HepG2 (cell line): ENCODE results near the gene CACNA1G. TPM values are rescaled to one million over a fixed set of nuclear protein-coding genes. Genes with fewer than 3 reads are reported as not detected.

Source experiments
- DMTF1 ChIP-seq: sonication (generic); formaldehyde crosslinking; IDR thresholded peaks from 2 replicates; pipeline ENCODE4 v1.4.0; 2020; ENCODE audit warnings: mild to moderate bottlenecking, missing genetic modification reagents
- JUND ChIP-seq: sonication (generic); formaldehyde crosslinking; IDR thresholded peaks from 2 replicates; pipeline ENCODE4 v1.8.0; 2022; ENCODE audit warnings: mild to moderate bottlenecking, missing genetic modification reagents
- KDM4B ChIP-seq: sonication (generic); formaldehyde crosslinking; IDR thresholded peaks from 2 replicates; pipeline ENCODE4 v1.4.0; 2020; ENCODE audit warnings: missing genetic modification reagents
- KMT2A ChIP-seq: sonication (generic); formaldehyde crosslinking; IDR thresholded peaks from 2 replicates; pipeline ENCODE4 v1.4.0; 2020; ENCODE audit warnings: missing genetic modification reagents
- MBD4 ChIP-seq: IDR thresholded peaks from 2 replicates; pipeline ENCODE4 v1.6.1; 2012; ENCODE audit warnings: low read length, inconsistent platforms, borderline replicate concordance
- MIER2 ChIP-seq: IDR thresholded peaks from 2 replicates; pipeline ENCODE4 v1.6.1; 2016; ENCODE audit warnings: missing biosample characterization, missing genetic modification reagents
- MTF2 ChIP-seq: sonication (generic); formaldehyde crosslinking; IDR thresholded peaks from 2 replicates; pipeline ENCODE4 v1.5.0; 2020; ENCODE audit warnings: missing genetic modification reagents, borderline replicate concordance
- MXI1 ChIP-seq: IDR thresholded peaks from 3 replicates; pipeline ENCODE4 v1.6.1; 2012; ENCODE audit warnings: low read depth, low read length, inconsistent platforms, borderline replicate concordance
- NONO ChIP-seq, 2 experiments: fragments of 450-650 bp in 1 of 2; sonication (generic) in 1 of 2; formaldehyde crosslinking in 1 of 2; IDR thresholded peaks in 1 of 2; conservative IDR thresholded peaks in 1 of 2; 2 replicates each; pipeline versions ENCODE4 v1.6.1 to v1.8.0; 2017 to 2022; ENCODE audit warnings: mild to moderate bottlenecking in 1 of 2, missing genetic modification reagents in 1 of 2, moderate library complexity in 1 of 2
- NPAS2 ChIP-seq: sonication (generic); formaldehyde crosslinking; IDR thresholded peaks from 2 replicates; pipeline ENCODE4 v1.8.0; 2022; ENCODE audit warnings: mild to moderate bottlenecking, missing genetic modification reagents, borderline replicate concordance
- NRL ChIP-seq: sonication (generic); formaldehyde crosslinking; IDR thresholded peaks from 2 replicates; pipeline ENCODE4 v1.5.0; 2020; ENCODE audit warnings: missing genetic modification reagents, mild to moderate bottlenecking, moderate library complexity, borderline replicate concordance
- ZNF143 ChIP-seq: sonication (generic); formaldehyde crosslinking; IDR thresholded peaks from 2 replicates; pipeline ENCODE4 v1.4.0; 2020; ENCODE audit warnings: missing genetic modification reagents
- ZNF329 ChIP-seq: sonication (generic); formaldehyde crosslinking; IDR thresholded peaks from 2 replicates; pipeline ENCODE4 v1.9.0; 2021; ENCODE audit warnings: low read depth, mild to moderate bottlenecking, missing genetic modification reagents
- ZNF558 ChIP-seq: sonication (generic); formaldehyde crosslinking; IDR thresholded peaks from 2 replicates; pipeline ENCODE4 v1.9.0; 2022; ENCODE audit warnings: mild to moderate bottlenecking, missing genetic modification reagents, borderline replicate concordance
- ZNF562 ChIP-seq: sonication (generic); formaldehyde crosslinking; IDR thresholded peaks from 2 replicates; pipeline ENCODE4 v1.8.0; 2022; ENCODE audit warnings: missing genetic modification reagents, borderline replicate concordance
- polyA plus RNA-seq, 8 experiments: library from polyadenylated mRNA; depleted of rRNA in 3 of 8; stranded (reverse) in 7 of 8; unstranded in 1 of 8; fragments of >200 nt; fragmentation: Illumina TruSeq in 4 of 8; extraction: Trizol in 4 of 8; gene quantifications; 2 replicates each; pipeline versions ENCODE4 v1.2.1 to v1.2.3, GENCODE V29; 2011 to 2016; ENCODE audit warnings: low read depth in 4 of 8, missing spikeins in 1 of 8, mixed read lengths in 1 of 8; ENCODE audit not compliant: insufficient read depth in 1 of 8
- total RNA-seq, 5 experiments: library from RNA; depleted of rRNA; stranded (reverse); fragments of >200 nt; fragmentation: Illumina TruSeq; extraction: Trizol; gene quantifications; 2 replicates each; pipeline ENCODE4 v1.2.3, GENCODE V29; 2016; ENCODE audit warnings: low read depth in 1 of 5

The CACNA1G gene
- total and polyA plus RNA-seq, 2 of the 13 experiments (the other 11 are each of a cell fraction or from before 2014, with no cell fraction given) = 0.02 TPM; not detected in 1

- no peak for TF ChIP-seq DMTF1
- TF ChIP-seq MXI1 = no peak
- TF ChIP-seq ZNF143 (CRISPR knock-in tag) = no peak
- no peak for TF ChIP-seq ZNF562
- TF ChIP-seq KMT2A = no peak
- TF ChIP-seq NONO (IDR thresholded peaks at IDR 0.05) = no peak
- TF ChIP-seq NONO (CRISPR knock-in tag; conservative IDR thresholded peaks at IDR 0.05) = no peak
- no peak for TF ChIP-seq JUND (CRISPR knock-in tag)
- TF ChIP-seq MBD4 = no peak
- no peak for TF ChIP-seq ZNF329 (CRISPR knock-in tag)
- TF ChIP-seq MTF2 (CRISPR knock-in tag) = no peak
- TF ChIP-seq KDM4B (CRISPR knock-in tag) = no peak
- no peak for TF ChIP-seq NPAS2 (CRISPR knock-in tag)
- TF ChIP-seq MIER2 = no peak
- no peak for TF ChIP-seq NRL (CRISPR knock-in tag)
- TF ChIP-seq ZNF558 = no peak
Measured at GRCh38 chr17:50619489-50619888, 59.0 kb downstream of the CACNA1G start (continued).
